Suprapubic skin (tissue), 4 donors: ENCODE results near the gene EPOP.

ENCODE experiments used
- CTCF ChIP-seq, 2 donors: fragments of 200-600 bp in 1 of 2; fragments of 450-650 bp in 1 of 2; sonication (generic) in 1 of 2; IDR thresholded peaks; one replicate each; pipeline ENCODE4 v1.5.1; 2016 to 2019; ENCODE audit warnings: antibody characterized with exemption in 2 of 2, mild to moderate bottlenecking in 1 of 2, moderate library complexity in 1 of 2
- EP300 ChIP-seq: sonication (generic); formaldehyde crosslinking; IDR thresholded peaks from one replicate; pipeline ENCODE4 v1.6.1; 2017; ENCODE audit warnings: antibody characterized with exemption
- POLR2A ChIP-seq, 2 donors: fragments of 450-650 bp; IDR thresholded peaks; one replicate each; pipeline ENCODE4 v1.6.1; 2017; ENCODE audit warnings: antibody characterized with exemption in 2 of 2, mild to moderate bottlenecking in 2 of 2, moderate library complexity in 2 of 2
- POLR2AphosphoS5 ChIP-seq, 3 donors: sonication (generic); formaldehyde crosslinking; IDR thresholded peaks; one replicate each; pipeline ENCODE4 v1.6.1; 2017; ENCODE audit warnings: antibody characterized with exemption in 3 of 3

DNA sequence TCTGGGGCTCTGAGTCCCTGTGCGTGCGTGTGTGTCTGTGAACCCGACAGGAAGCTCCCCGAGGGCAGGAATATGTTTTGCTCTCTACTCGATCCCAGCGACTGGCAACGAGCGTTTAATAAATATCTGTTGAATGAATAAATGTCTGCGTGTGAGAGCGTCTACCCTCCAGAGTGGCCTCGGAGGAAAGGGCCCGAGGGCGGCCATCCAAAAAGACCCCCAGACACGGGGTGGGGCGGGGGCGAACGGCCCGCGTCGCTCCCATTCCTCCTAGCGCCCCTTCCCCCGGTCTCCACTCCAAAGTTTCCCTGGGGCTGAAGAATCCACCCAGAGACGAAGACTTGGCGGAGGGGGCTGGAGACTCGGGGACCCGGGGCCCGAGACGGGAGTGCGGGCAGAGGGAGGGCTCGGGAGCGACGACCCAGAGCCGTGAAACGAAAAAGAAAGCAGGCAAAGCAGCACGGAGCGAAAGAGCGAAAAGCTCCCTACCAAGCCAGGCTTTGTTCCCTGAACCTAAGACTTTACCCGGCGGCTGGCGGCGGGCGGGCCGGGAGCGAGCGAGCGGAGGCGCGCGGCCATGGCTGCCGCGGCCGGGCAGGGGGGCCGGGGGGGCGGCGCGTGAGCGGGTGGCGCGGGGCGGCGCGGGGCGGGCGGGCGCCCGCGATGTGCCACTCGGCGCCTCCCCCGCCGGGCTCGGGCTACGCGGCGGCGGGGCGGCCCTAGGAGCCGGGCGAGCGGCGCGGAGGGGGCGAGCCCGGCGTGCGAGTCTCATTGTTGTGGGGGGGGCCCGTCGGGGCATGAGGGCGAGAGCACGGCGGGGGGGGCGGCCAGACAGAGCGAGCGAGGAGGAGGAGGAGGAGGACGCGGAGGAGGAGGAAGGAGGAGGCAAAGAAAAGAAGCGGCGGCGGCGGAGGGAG is 30.1 kb upstream of the EPOP start, which contains the start of gene MLLT6:
- TF ChIP-seq POLR2AphosphoS5 (IDR thresholded peaks at IDR 0.05): no peak
- TF ChIP-seq POLR2A (IDR thresholded peaks at IDR 0.05): no peak
- TF ChIP-seq CTCF (IDR thresholded peaks at IDR 0.05): no peak
- TF ChIP-seq EP300: no peak
